SK-N-DZ (cell line): ENCODE measurements around the gene STRADA.

Experiments
- DNase-seq: peaks from one replicate; pipeline ENCODE4 v3.0.0-alpha.2; 2015; ENCODE audit warnings: low spot score

STRADA gene

DNA sequence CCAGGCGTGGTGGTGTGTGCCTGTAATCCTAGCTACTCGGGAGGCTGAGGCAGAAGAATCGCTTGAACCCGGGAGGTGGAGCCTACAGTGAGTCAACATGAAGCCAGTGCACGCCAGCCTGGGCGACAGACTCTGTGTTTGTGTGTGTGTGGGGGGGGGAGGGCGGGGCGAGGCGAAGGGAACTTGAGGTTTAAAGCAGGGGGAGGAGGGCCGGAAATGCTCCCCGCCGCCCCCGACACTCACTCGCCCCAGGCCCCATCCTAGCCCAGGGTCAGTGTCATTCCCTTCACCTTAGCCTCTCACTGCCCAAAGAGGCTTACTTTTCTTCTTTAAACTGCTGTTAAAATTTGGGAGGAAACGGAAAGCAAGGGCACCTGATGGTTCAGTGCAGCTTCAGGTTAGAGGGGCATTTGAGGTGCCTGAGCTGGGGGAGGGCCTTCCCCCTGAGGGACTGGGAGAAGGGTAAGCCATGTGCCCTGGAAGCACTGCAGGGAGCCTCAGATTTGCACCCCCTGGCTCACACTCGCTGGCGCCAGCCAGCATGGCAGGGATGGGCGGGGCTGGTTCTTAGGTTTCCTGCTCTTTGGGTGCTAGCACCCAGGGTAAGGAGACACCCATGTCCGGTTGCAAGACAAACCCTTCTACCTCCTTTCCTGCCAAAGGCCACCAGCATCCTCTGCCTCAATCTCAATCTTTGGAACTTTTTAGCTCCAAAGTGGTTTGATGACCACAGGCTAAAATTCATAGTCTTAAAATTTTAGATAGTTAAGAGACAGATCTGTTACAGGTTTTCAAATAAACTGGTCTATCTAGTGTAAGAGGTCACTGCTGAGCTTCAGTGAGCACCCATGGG lies 39.5 kb downstream of the STRADA start:
- no peak for DNase-seq

DNA sequence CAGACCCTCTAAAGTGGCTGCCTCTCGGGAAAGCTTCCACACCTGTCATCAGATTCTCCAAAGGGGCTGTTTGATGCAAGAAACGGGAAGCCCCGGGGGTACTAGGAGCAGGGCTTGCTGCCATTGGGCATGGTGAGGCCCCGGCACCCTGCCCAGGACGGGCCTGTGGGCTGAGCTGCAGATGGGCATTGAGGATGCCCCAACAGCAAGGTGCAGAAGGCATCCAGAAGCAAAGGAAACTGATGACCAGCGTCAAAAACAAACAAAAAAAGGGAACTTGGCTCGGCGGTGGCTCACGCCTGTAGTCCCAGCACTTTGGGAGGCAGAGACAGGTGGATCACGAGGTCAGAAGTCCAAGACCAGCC lies 40.2 kb downstream of the STRADA start:
- no peak for DNase-seq

GRCh38 chr17:63700528-63701455 lies 40.8 kb downstream of the STRADA start:
- DNase-seq: peak; percentile 69

DNA sequence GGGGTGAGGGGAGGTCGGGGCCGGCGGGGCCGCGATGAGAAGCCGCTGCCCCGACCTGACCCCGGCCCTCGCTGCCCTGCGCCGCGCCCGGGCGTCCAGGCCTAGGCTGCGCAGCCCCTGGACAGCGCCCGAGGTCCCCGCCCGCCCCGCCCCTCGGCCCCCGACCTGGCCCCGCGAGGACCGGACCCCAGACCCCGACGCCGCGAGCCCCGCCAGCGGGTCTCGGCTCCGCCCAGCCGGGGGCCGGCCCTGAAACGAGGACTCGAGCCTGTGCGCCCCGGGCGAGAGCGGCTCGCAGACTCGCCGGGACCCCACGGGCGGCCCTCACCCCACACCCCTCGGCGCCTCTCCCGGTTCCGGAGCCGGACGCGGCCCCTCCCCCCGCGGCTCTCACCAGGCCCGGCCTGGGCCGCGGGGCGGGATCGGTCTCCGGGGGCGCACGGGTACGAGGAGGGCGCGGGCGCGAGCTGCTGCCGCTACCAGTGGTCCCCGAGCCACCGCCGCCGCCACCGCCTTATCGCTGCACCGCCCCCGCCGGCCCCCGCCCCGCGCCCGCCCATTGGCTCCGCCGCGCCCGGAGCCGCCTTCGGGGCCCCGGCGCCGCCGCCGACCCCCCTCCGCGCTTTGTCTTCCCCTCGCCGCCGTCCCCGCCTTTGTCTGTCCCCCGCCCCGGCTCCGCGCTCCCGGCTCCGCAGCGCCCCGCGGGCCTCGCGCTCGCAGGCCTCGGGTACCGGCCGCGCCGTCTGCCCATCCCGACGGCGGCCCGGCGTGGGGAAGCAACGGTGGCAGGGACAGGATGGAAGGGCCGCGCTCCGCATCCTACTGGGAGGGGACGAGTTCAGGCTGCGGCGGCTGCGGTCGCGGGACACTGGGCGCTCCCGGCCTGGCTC lies 41.7 kb downstream of the STRADA start, which contains the start of gene LIMD2:
LIMD2 (minus strand) TSS at position 488 of the 890 bp plus-strand sequence. CDS start 827 bp downstream, outside the sequence.
- peak; percentile 65 for DNase-seq

GRCh38 chr17:63698886-63699637 lies 42.5 kb downstream of the STRADA start:
- DNase-seq: peak; percentile 69

GRCh38 chr17:63698381-63698885 lies 43.2 kb downstream of the STRADA start:
- DNase-seq: no peak

- DNase-seq: peak; percentile 66
Measured at GRCh38 chr17:63697341-63698286, 44.0 kb downstream of the STRADA start.

GRCh38 chr17:63696381-63696961 lies 45.1 kb downstream of the STRADA start:
- DNase-seq: peak; percentile 72

DNA sequence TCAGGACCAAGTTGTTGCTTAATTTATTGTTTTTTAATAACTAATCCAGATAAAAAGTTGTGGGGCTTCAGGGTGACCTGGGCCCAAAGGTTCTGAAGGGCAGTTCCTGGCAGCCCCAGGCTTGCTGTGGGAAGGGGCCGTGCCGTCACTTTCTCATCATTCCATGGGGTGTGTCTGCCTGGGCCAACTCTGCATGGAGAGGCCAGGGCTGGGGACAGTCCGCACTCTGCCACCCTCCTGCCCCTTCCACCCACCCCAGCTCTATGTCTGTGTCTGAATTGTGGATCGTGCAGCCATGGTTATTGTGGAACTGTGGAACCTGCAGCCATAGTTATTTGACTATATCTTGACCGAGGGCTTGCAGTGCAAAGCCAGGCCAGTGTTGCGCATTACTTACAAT lies 45.7 kb downstream of the STRADA start:
- no peak for DNase-seq

- DNase-seq: no peak
Measured at GRCh38 chr17:63694950-63695773, 46.4 kb downstream of the STRADA start.

- peak; percentile 57 for DNase-seq
Measured at GRCh38 chr17:63694229-63694949, 47.2 kb downstream of the STRADA start.

GRCh38 chr17:63693411-63694113 lies 48.0 kb downstream of the STRADA start:
- no peak for DNase-seq

DNA sequence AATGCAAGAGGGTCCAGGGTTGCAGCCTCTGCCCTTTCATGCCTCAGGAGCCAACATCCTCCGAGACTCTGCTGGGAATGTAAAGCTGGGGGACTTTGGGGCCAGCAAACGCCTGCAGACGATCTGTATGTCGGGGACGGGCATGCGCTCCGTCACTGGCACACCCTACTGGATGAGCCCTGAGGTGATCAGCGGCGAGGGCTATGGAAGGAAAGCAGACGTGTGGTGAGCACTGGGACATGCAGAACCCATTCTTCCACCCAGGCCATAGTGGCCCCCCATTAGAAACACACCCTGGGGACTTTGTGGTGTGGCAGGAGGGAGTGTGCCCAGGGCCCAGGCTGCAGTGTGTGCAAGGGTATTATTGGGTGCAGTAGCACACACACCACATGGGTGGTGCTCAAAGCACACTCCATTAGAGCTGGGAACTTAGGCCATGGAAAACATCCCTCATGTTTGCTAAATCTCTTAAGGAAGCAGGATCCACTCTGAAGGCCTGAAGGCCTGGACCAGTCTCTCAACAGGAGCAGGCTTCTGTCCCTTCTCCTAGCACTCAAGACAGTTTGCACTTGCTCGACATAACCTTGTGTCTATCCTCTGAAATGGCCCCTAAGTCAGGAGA lies 49.3 kb downstream of the STRADA start:
- DNase-seq: no peak

DNA sequence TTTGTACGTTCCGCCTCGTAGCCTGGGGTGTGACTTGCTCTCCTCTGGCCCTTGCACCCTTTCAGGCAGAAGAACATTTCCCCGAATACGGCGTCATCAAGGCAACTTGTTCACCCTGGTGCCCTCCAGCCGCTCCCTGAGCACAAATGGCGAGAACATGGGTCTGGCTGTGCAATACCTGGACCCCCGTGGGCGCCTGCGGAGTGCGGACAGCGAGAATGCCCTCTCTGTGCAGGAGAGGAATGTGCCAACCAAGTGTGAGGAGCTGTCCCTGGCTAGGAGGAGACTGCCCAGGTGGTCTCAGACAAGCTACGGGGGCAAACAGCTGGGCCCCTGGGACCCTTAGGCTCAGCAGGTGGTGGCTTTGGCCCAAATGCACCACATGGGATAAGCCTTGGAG lies 52.1 kb downstream of the STRADA start:
- no peak for DNase-seq

DNA sequence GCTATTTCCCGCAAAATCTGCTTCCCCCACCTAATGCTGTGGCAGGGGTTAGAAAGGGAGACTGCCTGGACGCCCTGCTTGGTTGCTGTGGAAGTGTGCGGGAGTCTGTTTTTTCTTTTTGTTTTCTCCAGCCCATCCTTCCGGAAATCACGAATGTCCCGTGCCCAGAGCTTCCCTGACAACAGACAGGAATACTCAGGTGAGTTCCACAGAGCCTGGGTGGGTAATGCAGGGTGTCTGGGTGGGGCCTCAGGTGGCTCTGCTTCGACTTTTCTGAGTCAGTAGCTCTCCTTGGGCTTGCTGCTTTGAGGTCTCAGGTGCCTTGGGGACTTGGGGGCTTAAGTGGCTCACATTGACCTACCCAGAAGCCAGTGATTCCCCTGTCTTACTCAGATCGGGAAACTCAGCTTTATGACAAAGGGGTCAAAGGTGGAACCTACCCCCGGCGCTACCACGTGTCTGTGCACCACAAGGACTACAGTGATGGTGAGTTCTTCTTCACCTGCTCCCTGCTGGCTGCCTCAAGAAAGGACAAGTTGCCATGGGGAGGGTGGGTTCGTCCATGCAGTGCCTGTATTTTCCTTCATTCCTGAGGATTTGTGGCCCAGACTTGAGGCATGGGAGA lies 53.1 kb downstream of the STRADA start:
- no peak for DNase-seq
